Breast epithelium (tissue), 3 donors: ENCODE data around the gene KCNJ9.

ENCODE experiments used
- CTCF ChIP-seq, 3 donors: fragments of 450-650 bp; IDR thresholded peaks; one replicate each; pipeline ENCODE4 v1.5.1; 2016 to 2017; ENCODE audit warnings: antibody characterized with exemption in 3 of 3, mild to moderate bottlenecking in 3 of 3, moderate library complexity in 3 of 3
- POLR2A ChIP-seq: fragments of 450-650 bp; IDR thresholded peaks from one replicate; pipeline ENCODE4 v1.6.1; 2016; ENCODE audit warnings: antibody characterized with exemption, mild to moderate bottlenecking, moderate library complexity
- POLR2AphosphoS5 ChIP-seq, 3 donors: sonication (generic); formaldehyde crosslinking; IDR thresholded peaks; one replicate each; pipeline ENCODE4 v1.6.1; 2017; ENCODE audit warnings: antibody characterized with exemption in 3 of 3

GRCh38 chr1:160032165-160032820 lies 49.0 kb upstream of the KCNJ9 start:
- no peak for TF ChIP-seq POLR2A
- no peak for TF ChIP-seq CTCF (IDR thresholded peaks at IDR 0.05)
- no peak for TF ChIP-seq POLR2AphosphoS5 (IDR thresholded peaks at IDR 0.05)
